ENCODE data around the gene ITGA8. TPM values are rescaled to one million over a fixed set of nuclear protein-coding genes. Genes with fewer than 3 reads are reported as not detected.
A peak's percentile ranks its signal among the peaks of the same experiment; 100 is the strongest.

Gene ITGA8
- total and polyA plus RNA-seq, 8 donors = 1.7 to 55.8 (median 22.0) TPM

DNA sequence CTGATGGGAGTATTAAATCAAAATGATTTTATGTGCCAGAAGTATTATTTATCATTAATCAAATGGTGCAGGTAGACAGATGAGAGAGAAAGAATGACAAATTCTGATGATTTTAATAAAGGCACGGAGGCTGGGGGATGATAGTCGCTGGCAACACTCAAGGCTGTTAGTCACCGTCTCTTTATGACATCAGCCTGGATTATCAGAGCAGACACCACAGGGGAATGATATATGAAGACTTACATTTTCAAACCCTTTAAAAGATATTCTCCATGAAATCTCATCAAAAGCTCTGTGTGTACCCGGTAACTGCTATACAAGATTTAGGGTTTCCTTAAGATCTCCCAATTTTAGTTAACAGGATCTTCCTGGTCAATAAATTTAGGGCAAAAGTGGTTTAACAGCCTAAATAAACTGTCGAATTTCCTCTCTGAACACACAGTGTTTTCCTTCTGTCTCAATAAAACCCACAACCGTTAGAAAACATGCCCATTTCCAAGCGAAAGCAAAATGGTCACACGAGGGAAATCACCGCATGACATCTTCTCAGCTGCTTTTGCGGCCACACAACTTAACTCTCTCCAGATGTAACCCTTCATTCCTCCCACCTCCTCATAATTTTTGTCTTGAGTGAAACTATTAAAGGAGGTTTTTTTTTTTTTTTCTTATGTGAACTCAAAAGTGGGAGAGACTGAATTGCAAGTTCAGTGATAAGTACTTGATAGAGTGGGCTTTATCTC, 215.5 kb downstream of the ITGA8 start:
- no peak overlapping the region for H3K4me3 ChIP-seq
- DNase-seq = peak in 1 of 2 donors; percentile 29
- H3K9me3 ChIP-seq = peaks cover 0 to 5% (median 0%) of the 10 kb centered on the region in 4 donors
- no peak overlapping the region for H3K27ac ChIP-seq
- H3K4me1 ChIP-seq = no peaks in the 10 kb centered on the region
- WGBS, 5 donors = 46 to 69% (median 61%) methylated on average over 10 of the region's 10 CpGs
- no peaks in the 10 kb centered on the region for H3K36me3 ChIP-seq
- intact Hi-C loops (cut with DNase I; ENCODE audit: low total_unique reads) = no loop called here
- TF ChIP-seq, protein P1, sequence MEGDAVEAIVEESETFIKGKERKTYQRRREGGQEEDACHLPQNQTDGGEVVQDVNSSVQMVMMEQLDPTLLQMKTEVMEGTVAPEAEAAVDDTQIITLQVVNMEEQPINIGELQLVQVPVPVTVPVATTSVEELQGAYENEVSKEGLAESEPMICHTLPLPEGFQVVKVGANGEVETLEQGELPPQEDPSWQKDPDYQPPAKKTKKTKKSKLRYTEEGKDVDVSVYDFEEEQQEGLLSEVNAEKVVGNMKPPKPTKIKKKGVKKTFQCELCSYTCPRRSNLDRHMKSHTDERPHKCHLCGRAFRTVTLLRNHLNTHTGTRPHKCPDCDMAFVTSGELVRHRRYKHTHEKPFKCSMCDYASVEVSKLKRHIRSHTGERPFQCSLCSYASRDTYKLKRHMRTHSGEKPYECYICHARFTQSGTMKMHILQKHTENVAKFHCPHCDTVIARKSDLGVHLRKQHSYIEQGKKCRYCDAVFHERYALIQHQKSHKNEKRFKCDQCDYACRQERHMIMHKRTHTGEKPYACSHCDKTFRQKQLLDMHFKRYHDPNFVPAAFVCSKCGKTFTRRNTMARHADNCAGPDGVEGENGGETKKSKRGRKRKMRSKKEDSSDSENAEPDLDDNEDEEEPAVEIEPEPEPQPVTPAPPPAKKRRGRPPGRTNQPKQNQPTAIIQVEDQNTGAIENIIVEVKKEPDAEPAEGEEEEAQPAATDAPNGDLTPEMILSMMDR (IDR thresholded peaks at IDR 0.05) = no peak
- TF ChIP-seq POLR2AphosphoS5 (IDR thresholded peaks at IDR 0.05) (no peak), POLR2A (IDR thresholded peaks at IDR 0.05) (no peak), EP300 (IDR thresholded peaks at IDR 0.05) (no peak)
- no peaks in the 10 kb centered on the region for H3K27me3 ChIP-seq

DNA sequence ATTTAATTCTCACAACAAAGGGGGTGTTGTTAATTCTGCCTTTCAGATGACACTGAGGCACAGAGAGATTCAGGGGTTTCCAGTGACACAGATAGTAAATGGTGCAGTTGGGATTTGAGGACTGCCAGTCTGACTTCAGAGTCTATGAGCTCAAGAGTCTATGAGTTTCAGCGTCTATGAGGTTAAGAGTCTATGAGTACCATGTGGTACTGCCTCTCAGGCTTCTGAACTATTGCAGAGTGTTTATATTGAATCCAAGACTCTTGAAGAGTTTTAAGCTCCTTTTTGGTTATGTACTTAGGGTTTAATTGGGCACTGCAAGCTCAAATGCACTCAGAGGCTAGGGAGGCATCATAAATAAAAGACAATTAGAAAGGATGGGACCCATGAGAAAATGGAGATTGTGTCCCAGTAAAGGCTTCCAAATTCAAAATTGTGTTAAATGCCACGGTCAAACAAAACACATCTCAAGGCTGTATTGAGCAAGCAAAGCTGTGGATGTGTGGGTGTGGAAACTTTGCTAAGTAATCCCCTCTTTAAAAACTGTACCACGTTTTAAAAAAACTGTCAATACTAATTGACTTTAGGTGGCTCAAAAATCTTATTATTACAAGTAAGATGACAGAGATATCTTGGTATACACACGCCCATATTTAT, 224.7 kb downstream of the ITGA8 start:
- intact Hi-C loops (cut with DNase I; ENCODE audit: low total_unique reads) = no loop called here
- H3K4me1 ChIP-seq = no peaks in the 10 kb centered on the region

DNA sequence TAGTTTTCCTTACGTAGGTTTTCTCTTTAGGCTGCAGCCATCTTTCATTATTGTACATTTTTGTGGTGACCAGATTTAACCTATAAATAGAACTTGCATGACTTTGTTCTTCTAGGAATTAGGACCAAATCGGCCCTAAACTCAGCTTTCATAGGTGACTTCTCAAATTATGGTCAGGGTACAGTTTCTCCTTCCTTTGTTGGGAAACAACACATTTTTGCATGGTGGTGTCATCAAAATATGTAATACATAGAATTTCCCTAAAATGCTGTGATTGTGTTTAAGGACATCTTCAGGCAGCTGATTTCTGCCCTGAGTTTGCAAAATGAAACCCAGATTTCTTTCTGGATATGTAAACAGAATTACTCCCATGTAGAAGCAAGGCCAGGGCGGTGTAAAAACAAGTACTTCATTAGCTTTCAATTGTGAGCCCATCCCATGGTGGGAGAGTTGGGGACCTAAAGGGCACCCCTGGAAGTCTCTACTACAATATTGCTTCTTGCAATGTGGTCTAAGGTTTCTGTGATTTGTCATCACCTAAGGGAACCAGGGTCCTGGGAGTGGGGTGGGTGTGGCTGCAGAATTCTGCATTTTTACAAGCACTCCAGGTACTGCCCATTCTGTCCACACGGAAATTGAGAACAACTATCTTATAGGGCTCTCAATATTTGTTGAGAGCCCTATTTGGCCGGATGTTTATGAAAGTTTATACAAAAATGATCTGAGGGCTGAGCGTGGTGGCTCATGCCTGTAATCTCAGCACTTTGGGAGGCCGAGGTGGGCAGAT, 227.7 kb downstream of the ITGA8 start:
- no peak overlapping the region for H3K4me3 ChIP-seq
- no peak for DNase-seq
- TF ChIP-seq POLR2A (IDR thresholded peaks at IDR 0.05) (no peak), POLR2AphosphoS5 (IDR thresholded peaks at IDR 0.05) (no peak), EP300 (IDR thresholded peaks at IDR 0.05) (no peak)
- TF ChIP-seq, protein P1 (IDR thresholded peaks at IDR 0.05) = no peak
- intact Hi-C loops (cut with DNase I; ENCODE audit: low total_unique reads) = no loop called here
- no peaks in the 10 kb centered on the region for H3K27me3 ChIP-seq
- H3K36me3 ChIP-seq = no peaks in the 10 kb centered on the region
- H3K4me1 ChIP-seq = peaks cover 0 to under 1% (median 0%) of the 10 kb centered on the region in 4 donors
- no peaks in the 10 kb centered on the region for H3K9me3 ChIP-seq
- WGBS, 5 donors = 76 to 84% (median 83%) methylated on average over 7 of the region's 7 CpGs
- no peak overlapping the region for H3K27ac ChIP-seq

More for the DNA sequence above, 224.7 kb downstream of the ITGA8 start:
- DNase-seq = no peak
- Histone ChIP-seq H3K27ac (no peak overlapping the region), H3K4me3 (no peak overlapping the region), H3K9me3 (peaks cover 0 to 6% (median 0%) of the 10 kb centered on the region in 4 donors), H3K27me3 (no peaks in the 10 kb centered on the region), H3K36me3 (no peaks in the 10 kb centered on the region)
- TF ChIP-seq, protein P1 (IDR thresholded peaks at IDR 0.05) = no peak
- TF ChIP-seq POLR2AphosphoS5 (IDR thresholded peaks at IDR 0.05) (no peak), EP300 (IDR thresholded peaks at IDR 0.05) (no peak), POLR2A (IDR thresholded peaks at IDR 0.05) (no peak)
- WGBS, 5 donors = 43 to 57% (median 45%) methylated on average over 4 of the region's 4 CpGs

DNA sequence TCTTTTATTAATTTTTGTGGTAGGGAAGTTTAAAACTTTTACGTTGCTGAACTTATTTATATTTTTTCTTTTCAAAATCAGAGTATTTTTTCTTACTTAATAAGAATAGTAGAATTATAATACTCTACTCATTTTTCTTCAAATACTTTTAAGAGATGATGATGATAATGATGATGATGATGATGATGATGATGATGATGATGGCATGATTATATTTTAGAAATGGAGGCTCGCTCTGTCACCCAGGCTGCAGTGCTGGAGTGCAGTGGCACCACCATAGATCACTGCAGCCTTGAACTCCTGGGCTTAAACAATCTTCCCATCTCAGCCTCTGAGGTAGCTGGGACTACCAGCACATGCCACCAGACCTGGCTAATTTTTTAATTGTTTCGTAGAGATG, 230.3 kb downstream of the ITGA8 start:
- WGBS, 5 donors = 83 to 93% (median 88%) methylated on average over 3 of the region's 3 CpGs
- intact Hi-C loops (cut with DNase I; ENCODE audit: low total_unique reads) = no loop called here
- H3K27ac ChIP-seq = no peak overlapping the region
- no peak for DNase-seq
- no peak overlapping the region for H3K4me3 ChIP-seq
- H3K9me3 ChIP-seq = no peaks in the 10 kb centered on the region
- H3K36me3 ChIP-seq = no peaks in the 10 kb centered on the region
- H3K27me3 ChIP-seq = no peaks in the 10 kb centered on the region
- TF ChIP-seq POLR2AphosphoS5 (IDR thresholded peaks at IDR 0.05) (no peak), EP300 (IDR thresholded peaks at IDR 0.05) (no peak), POLR2A (IDR thresholded peaks at IDR 0.05) (no peak)
- TF ChIP-seq, protein P1 (IDR thresholded peaks at IDR 0.05) = no peak
- H3K4me1 ChIP-seq = peaks cover 0 to 11% (median 2%) of the 10 kb centered on the region in 4 donors

Data from stomach (tissue), 9 donors.